ENCODE results near the gene BCAR3. TPM values are rescaled to one million over a fixed set of nuclear protein-coding genes. Genes with fewer than 3 reads are reported as not detected.

BCAR3 gene
- total RNA-seq, 1 experiment from 2014 or later: 15.6 TPM

- Mint-ChIP-seq H3K27me3 (ENCODE audit: unreplicated experiment) (no peaks in the 10 kb centered on the region), H3K36me3 (ENCODE audit: insufficient read depth, unreplicated experiment) (peaks cover 12% of the 10 kb centered on the region), H3K4me3 (ENCODE audit: low read depth, unreplicated experiment) (peak overlapping the region; percentile 20), H3K9me3 (ENCODE audit: low read depth, unreplicated experiment) (no peaks in the 10 kb centered on the region), H3K27ac (ENCODE audit: unreplicated experiment) (peak overlapping the region; percentile 66), H3K4me1 (ENCODE audit: low read depth, unreplicated experiment) (peaks cover 60% of the 10 kb centered on the region)
- CTCF ChIA-PET: interaction anchor here (1.4 to 3.1 kb wide), 4 partner anchors 8 to 140 kb away, joined by 3 to 15 read pairs (median 11); partner anchors contain the start of gene BCAR3
- TF ChIP-seq CTCF (IDR thresholded peaks at IDR 0.05; ENCODE audit: unreplicated experiment): no peak
- DNase-seq: no peak
- intact Hi-C loops (cut with micrococcal nuclease; ENCODE audit: unreplicated experiment): loop anchor here (5.0 kb wide), 1 partner anchor 41 kb away; no protein-coding TSS in a partner anchor
- no TSS peak for BruUV-seq (replicated peaks)
These were observed 8.3 kb downstream of the BCAR3 start for GRCh38 chr1:93673163-93673829.

DNA sequence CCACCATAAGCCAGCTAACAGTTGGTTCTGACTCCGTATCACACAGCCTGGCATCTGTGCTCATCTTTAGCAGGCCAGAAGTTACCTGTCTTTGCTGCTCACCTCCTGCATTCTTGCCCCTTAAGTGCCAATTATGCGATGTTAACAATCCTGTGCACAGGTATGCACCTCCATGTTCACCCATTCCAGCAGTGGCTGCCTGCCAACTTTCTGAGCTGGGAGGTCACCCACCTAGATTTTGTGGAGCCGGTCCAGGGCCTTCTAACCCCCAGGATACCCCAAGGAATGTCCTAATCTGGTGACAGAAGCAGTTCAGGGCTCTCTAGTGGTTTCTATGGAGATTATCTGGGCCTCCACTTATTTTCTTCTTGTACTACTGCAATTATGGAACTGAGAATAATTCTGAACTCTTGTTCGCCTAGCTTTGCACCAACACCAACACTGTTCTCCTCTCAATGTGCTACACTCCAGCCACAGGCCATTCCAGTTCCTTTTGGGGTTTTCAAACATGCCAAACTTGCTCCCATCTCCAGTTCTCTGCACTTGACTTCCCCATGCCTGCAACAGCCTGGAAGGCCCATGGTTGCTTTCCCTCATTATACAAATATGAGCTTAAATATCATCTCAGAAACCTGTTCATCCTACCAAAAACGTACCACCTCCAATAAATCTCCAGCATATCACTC lies 9.0 kb downstream of the BCAR3 start:
- CTCF ChIA-PET: interaction anchor here (0.6 to 3.1 kb wide), 9 partner anchors 9 to 368 kb away, joined by 3 to 15 read pairs (median 5); partner anchors contain the start of gene BCAR3
- Mint-ChIP-seq H3K27ac (ENCODE audit: unreplicated experiment) (peak overlapping the region; percentile 66), H3K9me3 (ENCODE audit: low read depth, unreplicated experiment) (no peaks in the 10 kb centered on the region), H3K36me3 (ENCODE audit: insufficient read depth, unreplicated experiment) (peaks cover 12% of the 10 kb centered on the region), H3K4me1 (ENCODE audit: low read depth, unreplicated experiment) (peaks cover 60% of the 10 kb centered on the region), H3K4me3 (ENCODE audit: low read depth, unreplicated experiment) (peak overlapping the region; percentile 20), H3K27me3 (ENCODE audit: unreplicated experiment) (no peaks in the 10 kb centered on the region)
- DNase-seq: peak; percentile 22
- intact Hi-C loops (cut with micrococcal nuclease; ENCODE audit: unreplicated experiment): loop anchor here (5.0 kb wide), 1 partner anchor 40 kb away; no protein-coding TSS in a partner anchor
- TF ChIP-seq CTCF (IDR thresholded peaks at IDR 0.05; ENCODE audit: unreplicated experiment): no peak
- BruUV-seq (replicated peaks): no TSS peak

DNA sequence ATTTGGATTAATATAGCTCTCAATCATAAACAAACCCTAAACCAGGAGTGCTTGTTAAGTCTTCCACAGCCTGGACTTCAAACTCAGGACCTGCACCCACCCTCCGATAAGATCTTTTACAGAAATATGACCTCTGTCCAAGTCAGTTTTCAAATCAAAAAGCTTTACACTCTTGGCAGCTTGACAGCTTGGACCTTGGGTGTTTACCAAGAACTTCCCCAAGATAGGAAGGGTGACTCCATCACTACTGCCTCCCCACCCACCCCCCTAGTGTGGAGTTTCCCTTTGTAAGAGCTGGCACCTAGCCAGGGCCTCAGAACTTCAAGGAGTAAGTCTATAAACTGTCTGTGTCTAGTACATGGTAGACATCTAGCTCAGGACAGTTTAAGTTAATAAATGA lies 9.6 kb downstream of the BCAR3 start:
- intact Hi-C loops (cut with micrococcal nuclease; ENCODE audit: unreplicated experiment): loop anchor here (5.0 kb wide), 1 partner anchor 40 kb away; no protein-coding TSS in a partner anchor
- CTCF ChIA-PET: interaction anchor here (0.6 to 3.1 kb wide), 9 partner anchors 9 to 367 kb away, joined by 3 to 15 read pairs (median 5); partner anchors contain the start of gene BCAR3
- peak; percentile 70 for DNase-seq
- H3K36me3 Mint-ChIP-seq (ENCODE audit: insufficient read depth, unreplicated experiment): peaks cover 7% of the 10 kb centered on the region
- H3K27me3 Mint-ChIP-seq (ENCODE audit: unreplicated experiment): no peaks in the 10 kb centered on the region
- TF ChIP-seq CTCF (IDR thresholded peaks at IDR 0.05; ENCODE audit: unreplicated experiment): no peak
- no peak overlapping the region for H3K4me3 Mint-ChIP-seq (ENCODE audit: low read depth, unreplicated experiment)
- peaks cover 57% of the 10 kb centered on the region for H3K4me1 Mint-ChIP-seq (ENCODE audit: low read depth, unreplicated experiment)
- BruUV-seq (replicated peaks): no TSS peak
- H3K9me3 Mint-ChIP-seq (ENCODE audit: low read depth, unreplicated experiment): no peaks in the 10 kb centered on the region
- no peak overlapping the region for H3K27ac Mint-ChIP-seq (ENCODE audit: unreplicated experiment)

DNA sequence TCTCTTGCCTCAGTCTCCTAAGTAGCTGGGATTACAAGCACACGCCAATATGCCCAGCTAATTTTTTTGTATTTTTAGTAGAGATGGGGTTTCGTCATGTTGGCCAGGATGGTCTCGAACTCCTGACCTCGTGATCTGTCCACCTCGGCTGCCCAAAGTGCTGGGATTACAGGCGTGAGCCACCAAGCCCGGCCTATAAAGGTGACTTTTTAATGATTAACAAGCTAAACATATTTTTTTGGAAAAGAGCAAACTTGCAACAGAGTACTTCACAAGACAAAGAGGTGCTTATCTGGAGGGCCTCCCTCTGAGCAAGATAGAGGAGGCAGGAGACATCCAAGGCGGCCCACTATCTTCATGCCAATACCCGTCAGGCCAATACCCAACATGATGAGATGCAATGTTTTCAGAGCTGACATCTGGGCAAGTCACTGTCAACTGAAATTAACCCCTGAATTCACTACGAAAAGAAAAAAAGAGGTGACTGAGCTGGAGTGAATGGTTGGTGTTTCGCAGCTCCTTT lies 10.5 kb downstream of the BCAR3 start:
- H3K4me1 Mint-ChIP-seq (ENCODE audit: low read depth, unreplicated experiment): peaks cover 51% of the 10 kb centered on the region

More for the DNA sequence above, 10.5 kb downstream of the BCAR3 start:
- no peak for DNase-seq
- Mint-ChIP-seq H3K27ac (ENCODE audit: unreplicated experiment) (no peak overlapping the region), H3K27me3 (ENCODE audit: unreplicated experiment) (no peaks in the 10 kb centered on the region), H3K4me3 (ENCODE audit: low read depth, unreplicated experiment) (no peak overlapping the region), H3K36me3 (ENCODE audit: insufficient read depth, unreplicated experiment) (peaks cover 7% of the 10 kb centered on the region), H3K9me3 (ENCODE audit: low read depth, unreplicated experiment) (no peaks in the 10 kb centered on the region)
- intact Hi-C loops (cut with micrococcal nuclease; ENCODE audit: unreplicated experiment): loop anchor here (5.0 kb wide), 1 partner anchor 39 kb away; no protein-coding TSS in a partner anchor
- TF ChIP-seq CTCF (IDR thresholded peaks at IDR 0.05; ENCODE audit: unreplicated experiment): no peak
- CTCF ChIA-PET: interaction anchor here (0.6 to 3.1 kb wide), 8 partner anchors 9 to 366 kb away, joined by 3 to 15 read pairs (median 5); partner anchors contain the start of gene BCAR3
- no TSS peak for BruUV-seq (replicated peaks)
